K562 (cell line): ENCODE results near the gene UBXN2A. TPM values are rescaled to one million over a fixed set of nuclear protein-coding genes. Genes with fewer than 3 reads are reported as not detected.
A peak's percentile ranks its signal among the peaks of the same experiment; 100 is the strongest.

Source experiments
- CXXC5 ChIP-seq: fragments of 250-450 bp; sonication (Bioruptor Pico); IDR thresholded peaks from 2 replicates; pipeline ENCODE4 v1.8.0; 2022; ENCODE audit warnings: inconsistent platforms, mild to moderate bottlenecking, moderate library complexity
- DDX20 ChIP-seq: fragments of 450-650 bp; IDR thresholded peaks from 2 replicates; pipeline ENCODE4 v1.6.1; 2016; ENCODE audit warnings: missing genetic modification characterization, low read depth, mild to moderate bottlenecking, missing compliant biosample characterization, moderate library complexity
- HNRNPUL1 ChIP-seq: fragments of 200-400 bp; formaldehyde crosslinking; IDR thresholded peaks from 2 replicates; pipeline ENCODE4 v1.6.1; 2017; ENCODE audit warnings: low read length
- OTX1 ChIP-seq: fragments of 450-650 bp; formaldehyde crosslinking; IDR thresholded peaks from 2 replicates; pipeline ENCODE4 v1.4.0; 2022; ENCODE audit warnings: mild to moderate bottlenecking
- SAP30 ChIP-seq: fragments of 200-600 bp; sonication (generic); IDR thresholded peaks from 2 replicates; pipeline ENCODE4 v1.6.1; 2012; ENCODE audit warnings: borderline replicate concordance, low read depth, mild to moderate bottlenecking, moderate library complexity, low read length, control low read depth, inconsistent platforms; ENCODE audit not compliant: insufficient read depth, poor library complexity, severe bottlenecking
- ZKSCAN3 ChIP-seq: fragments of 250-450 bp; sonication (Bioruptor Pico); IDR thresholded peaks from 2 replicates; pipeline ENCODE4 v1.4.0; 2020
- polyA plus RNA-seq, 8 experiments: library from polyadenylated mRNA; depleted of rRNA in 4 of 8; stranded (reverse) in 5 of 8; unstranded in 3 of 8; fragments of >200 nt; fragmentation: Nextera tagmentation in 2 of 8; fragmentation: Illumina TruSeq in 1 of 8; extraction: Ambion mirVana in 2 of 8; extraction: Trizol in 1 of 8; gene quantifications; 2 replicates each; pipeline versions ENCODE4 v1.2.1 to v1.2.3, GENCODE V29; 2011 to 2014; ENCODE audit warnings: inconsistent platforms in 1 of 8, missing spikeins in 1 of 8
- total RNA-seq, 7 experiments: library from RNA; depleted of rRNA in 6 of 7; stranded (reverse); fragments of >200 nt in 6 of 7; fragmentation: Illumina TruSeq in 2 of 7; extraction: Trizol in 2 of 7; gene quantifications; 2 replicates each; pipeline versions ENCODE4 v1.2.1 to v1.2.3, GENCODE V29; 2011 to 2021; ENCODE audit warnings: low replicate concordance in 1 of 7
- TF ChIP-seq, protein P1 (sequence below): fragments of 450-650 bp; IDR thresholded peaks from 2 replicates; pipeline ENCODE4 v1.6.1; 2016; ENCODE audit warnings: antibody characterized with exemption
- TF ChIP-seq, protein P2 (sequence below): sonication (generic); formaldehyde crosslinking; IDR thresholded peaks from 2 replicates; pipeline ENCODE4 v1.8.0; 2022; ENCODE audit warnings: mild to moderate bottlenecking, low read depth, missing genetic modification reagents
- TF ChIP-seq, protein P3 (sequence below): sonication (generic); formaldehyde crosslinking; IDR thresholded peaks from 2 replicates; pipeline ENCODE4 v1.8.1; 2023; ENCODE audit warnings: mild to moderate bottlenecking, missing genetic modification reagents
- TF ChIP-seq, protein P4 (sequence below): sonication (generic); formaldehyde crosslinking; IDR thresholded peaks from 2 replicates; pipeline ENCODE4 v1.8.0; 2023; ENCODE audit warnings: mild to moderate bottlenecking, missing genetic modification reagents
- TF ChIP-seq, protein P5 (sequence below): fragments of 450-650 bp; conservative IDR thresholded peaks from 2 replicates; pipeline ENCODE4 v1.6.1; 2016; ENCODE audit warnings: missing genetic modification characterization, low read depth, mild to moderate bottlenecking, missing compliant biosample characterization, moderate library complexity
- TF ChIP-seq, protein P6 (sequence below): fragments of 150-350 bp; conservative IDR thresholded peaks from 2 replicates; pipeline ENCODE4 v1.6.1; 2014; ENCODE audit warnings: low read length

The UBXN2A gene
- total and polyA plus RNA-seq, 9 of the 15 experiments (the other 6 are each of a cell fraction or from before 2014, with no cell fraction given), result 3.4 to 25.6 (median 16.0) TPM

DNA sequence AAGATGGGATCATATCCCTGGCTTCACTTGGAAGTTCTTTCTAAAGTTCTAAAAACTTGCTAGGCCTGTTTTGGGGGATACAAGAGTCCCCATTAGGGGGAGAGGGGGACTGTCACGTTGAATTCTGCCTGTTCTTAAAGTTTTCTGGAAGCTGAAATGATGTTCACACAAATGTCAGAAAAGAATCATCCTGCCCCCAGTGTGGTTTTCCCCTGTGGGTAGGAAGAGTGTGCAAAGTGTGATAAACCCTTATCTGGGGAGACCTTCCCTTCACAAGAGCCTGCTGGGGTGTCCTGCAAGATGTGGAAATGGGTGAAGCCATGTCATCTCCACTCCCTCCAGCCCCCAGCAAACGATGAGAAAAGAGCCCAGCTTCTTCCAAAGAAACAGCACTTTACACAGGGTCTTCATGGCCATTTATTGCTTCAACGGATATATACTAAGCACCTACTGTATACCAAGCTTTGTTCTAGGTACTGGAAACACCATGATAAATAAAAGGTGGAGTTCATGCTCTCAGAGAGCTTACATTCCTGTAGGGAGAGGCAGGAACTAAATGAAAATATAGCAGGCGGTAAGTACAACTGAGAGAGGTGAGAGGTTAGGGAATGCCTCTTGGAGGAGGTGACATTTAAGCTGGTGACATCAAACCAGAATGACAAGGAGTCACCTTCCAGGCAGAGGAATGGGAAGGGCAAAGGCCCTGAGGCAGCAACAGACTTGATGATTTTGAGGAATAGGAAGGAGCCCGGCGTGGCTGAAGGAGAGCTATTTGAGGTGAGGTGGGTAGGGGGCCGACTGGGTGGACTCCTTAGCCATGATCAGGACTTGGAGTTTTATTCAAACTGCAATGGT lies 71.2 kb downstream of the UBXN2A start (continued):
- TF ChIP-seq ZKSCAN3 (CRISPR knock-in tag) (no peak), HNRNPUL1 (no peak), SAP30 (peak; percentile 36), CXXC5 (CRISPR knock-in tag) (peak; percentile 69; the same call in 1 of the 2 replicates), OTX1 (CRISPR knock-in tag) (0 out of 2 replicates have a peak, but pooled peaks have one; percentile 50), DDX20 (tag) (peak; percentile 33; the same call in 1 of the 2 replicates)
- TF ChIP-seq, protein P1, sequence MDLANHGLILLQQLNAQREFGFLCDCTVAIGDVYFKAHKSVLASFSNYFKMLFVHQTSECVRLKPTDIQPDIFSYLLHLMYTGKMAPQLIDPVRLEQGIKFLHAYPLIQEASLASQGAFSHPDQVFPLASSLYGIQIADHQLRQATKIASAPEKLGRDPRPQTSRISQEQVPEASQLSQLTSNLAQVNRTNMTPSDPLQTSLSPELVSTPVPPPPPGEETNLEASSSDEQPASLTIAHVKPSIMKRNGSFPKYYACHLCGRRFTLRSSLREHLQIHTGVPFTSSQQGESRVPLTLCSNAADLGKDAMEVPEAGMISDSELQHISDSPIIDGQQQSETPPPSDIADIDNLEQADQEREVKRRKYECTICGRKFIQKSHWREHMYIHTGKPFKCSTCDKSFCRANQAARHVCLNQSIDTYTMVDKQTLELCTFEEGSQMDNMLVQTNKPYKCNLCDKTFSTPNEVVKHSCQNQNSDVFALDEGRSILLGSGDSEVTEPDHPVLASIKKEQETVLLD, result peak; percentile 60
- TF ChIP-seq, protein P2, sequence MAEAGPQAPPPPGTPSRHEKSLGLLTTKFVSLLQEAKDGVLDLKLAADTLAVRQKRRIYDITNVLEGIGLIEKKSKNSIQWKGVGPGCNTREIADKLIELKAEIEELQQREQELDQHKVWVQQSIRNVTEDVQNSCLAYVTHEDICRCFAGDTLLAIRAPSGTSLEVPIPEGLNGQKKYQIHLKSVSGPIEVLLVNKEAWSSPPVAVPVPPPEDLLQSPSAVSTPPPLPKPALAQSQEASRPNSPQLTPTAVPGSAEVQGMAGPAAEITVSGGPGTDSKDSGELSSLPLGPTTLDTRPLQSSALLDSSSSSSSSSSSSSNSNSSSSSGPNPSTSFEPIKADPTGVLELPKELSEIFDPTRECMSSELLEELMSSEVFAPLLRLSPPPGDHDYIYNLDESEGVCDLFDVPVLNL (CRISPR knock-in tag), result no peak
- TF ChIP-seq, protein P3, sequence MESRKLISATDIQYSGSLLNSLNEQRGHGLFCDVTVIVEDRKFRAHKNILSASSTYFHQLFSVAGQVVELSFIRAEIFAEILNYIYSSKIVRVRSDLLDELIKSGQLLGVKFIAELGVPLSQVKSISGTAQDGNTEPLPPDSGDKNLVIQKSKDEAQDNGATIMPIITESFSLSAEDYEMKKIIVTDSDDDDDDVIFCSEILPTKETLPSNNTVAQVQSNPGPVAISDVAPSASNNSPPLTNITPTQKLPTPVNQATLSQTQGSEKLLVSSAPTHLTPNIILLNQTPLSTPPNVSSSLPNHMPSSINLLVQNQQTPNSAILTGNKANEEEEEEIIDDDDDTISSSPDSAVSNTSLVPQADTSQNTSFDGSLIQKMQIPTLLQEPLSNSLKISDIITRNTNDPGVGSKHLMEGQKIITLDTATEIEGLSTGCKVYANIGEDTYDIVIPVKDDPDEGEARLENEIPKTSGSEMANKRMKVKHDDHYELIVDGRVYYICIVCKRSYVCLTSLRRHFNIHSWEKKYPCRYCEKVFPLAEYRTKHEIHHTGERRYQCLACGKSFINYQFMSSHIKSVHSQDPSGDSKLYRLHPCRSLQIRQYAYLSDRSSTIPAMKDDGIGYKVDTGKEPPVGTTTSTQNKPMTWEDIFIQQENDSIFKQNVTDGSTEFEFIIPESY, result peak; percentile 66
- TF ChIP-seq, protein P4, sequence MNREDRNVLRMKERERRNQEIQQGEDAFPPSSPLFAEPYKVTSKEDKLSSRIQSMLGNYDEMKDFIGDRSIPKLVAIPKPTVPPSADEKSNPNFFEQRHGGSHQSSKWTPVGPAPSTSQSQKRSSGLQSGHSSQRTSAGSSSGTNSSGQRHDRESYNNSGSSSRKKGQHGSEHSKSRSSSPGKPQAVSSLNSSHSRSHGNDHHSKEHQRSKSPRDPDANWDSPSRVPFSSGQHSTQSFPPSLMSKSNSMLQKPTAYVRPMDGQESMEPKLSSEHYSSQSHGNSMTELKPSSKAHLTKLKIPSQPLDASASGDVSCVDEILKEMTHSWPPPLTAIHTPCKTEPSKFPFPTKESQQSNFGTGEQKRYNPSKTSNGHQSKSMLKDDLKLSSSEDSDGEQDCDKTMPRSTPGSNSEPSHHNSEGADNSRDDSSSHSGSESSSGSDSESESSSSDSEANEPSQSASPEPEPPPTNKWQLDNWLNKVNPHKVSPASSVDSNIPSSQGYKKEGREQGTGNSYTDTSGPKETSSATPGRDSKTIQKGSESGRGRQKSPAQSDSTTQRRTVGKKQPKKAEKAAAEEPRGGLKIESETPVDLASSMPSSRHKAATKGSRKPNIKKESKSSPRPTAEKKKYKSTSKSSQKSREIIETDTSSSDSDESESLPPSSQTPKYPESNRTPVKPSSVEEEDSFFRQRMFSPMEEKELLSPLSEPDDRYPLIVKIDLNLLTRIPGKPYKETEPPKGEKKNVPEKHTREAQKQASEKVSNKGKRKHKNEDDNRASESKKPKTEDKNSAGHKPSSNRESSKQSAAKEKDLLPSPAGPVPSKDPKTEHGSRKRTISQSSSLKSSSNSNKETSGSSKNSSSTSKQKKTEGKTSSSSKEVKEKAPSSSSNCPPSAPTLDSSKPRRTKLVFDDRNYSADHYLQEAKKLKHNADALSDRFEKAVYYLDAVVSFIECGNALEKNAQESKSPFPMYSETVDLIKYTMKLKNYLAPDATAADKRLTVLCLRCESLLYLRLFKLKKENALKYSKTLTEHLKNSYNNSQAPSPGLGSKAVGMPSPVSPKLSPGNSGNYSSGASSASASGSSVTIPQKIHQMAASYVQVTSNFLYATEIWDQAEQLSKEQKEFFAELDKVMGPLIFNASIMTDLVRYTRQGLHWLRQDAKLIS (CRISPR knock-in tag), result no peak
- TF ChIP-seq, protein P5, sequence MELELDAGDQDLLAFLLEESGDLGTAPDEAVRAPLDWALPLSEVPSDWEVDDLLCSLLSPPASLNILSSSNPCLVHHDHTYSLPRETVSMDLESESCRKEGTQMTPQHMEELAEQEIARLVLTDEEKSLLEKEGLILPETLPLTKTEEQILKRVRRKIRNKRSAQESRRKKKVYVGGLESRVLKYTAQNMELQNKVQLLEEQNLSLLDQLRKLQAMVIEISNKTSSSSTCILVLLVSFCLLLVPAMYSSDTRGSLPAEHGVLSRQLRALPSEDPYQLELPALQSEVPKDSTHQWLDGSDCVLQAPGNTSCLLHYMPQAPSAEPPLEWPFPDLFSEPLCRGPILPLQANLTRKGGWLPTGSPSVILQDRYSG (tag), result no peak
- TF ChIP-seq, protein P6, sequence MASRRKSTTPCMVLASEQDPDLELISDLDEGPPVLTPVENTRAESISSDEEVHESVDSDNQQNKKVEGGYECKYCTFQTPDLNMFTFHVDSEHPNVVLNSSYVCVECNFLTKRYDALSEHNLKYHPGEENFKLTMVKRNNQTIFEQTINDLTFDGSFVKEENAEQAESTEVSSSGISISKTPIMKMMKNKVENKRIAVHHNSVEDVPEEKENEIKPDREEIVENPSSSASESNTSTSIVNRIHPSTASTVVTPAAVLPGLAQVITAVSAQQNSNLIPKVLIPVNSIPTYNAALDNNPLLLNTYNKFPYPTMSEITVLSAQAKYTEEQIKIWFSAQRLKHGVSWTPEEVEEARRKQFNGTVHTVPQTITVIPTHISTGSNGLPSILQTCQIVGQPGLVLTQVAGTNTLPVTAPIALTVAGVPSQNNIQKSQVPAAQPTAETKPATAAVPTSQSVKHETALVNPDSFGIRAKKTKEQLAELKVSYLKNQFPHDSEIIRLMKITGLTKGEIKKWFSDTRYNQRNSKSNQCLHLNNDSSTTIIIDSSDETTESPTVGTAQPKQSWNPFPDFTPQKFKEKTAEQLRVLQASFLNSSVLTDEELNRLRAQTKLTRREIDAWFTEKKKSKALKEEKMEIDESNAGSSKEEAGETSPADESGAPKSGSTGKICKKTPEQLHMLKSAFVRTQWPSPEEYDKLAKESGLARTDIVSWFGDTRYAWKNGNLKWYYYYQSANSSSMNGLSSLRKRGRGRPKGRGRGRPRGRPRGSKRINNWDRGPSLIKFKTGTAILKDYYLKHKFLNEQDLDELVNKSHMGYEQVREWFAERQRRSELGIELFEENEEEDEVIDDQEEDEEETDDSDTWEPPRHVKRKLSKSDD, result no peak
